Fibroblast of lung (primary cell): ENCODE results near the gene APH1A. TPM values are rescaled to one million over a fixed set of nuclear protein-coding genes. Genes with fewer than 3 reads are reported as not detected.
A peak's percentile ranks its signal among the peaks of the same experiment; 100 is the strongest.

Source experiments
- DNase-seq, 2 donors: peaks; one replicate each; pipeline versions ENCODE4 v3.0.0 to v3.0.0-alpha.2; 2010; ENCODE audit warnings: low read depth in 2 of 2
- H2AFZ ChIP-seq: 2 replicates; pipeline ENCODE4 v1.5.1; 2012; ENCODE audit warnings: low read length, control low read depth, inconsistent platforms
- H3K27ac ChIP-seq: 2 replicates; pipeline ENCODE4 v1.5.1; 2011; ENCODE audit warnings: low read length, control low read depth; ENCODE audit not compliant: insufficient read depth
- H3K27me3 ChIP-seq: 2 replicates; pipeline ENCODE4 v1.5.1; 2011; ENCODE audit warnings: mild to moderate bottlenecking, low read length; ENCODE audit not compliant: control insufficient read depth, insufficient read depth
- H3K36me3 ChIP-seq: 2 replicates; pipeline ENCODE4 v1.5.1; 2011; ENCODE audit warnings: low read length; ENCODE audit not compliant: control insufficient read depth, insufficient read depth
- H3K4me1 ChIP-seq: 2 replicates; pipeline ENCODE4 v1.5.1; 2011; ENCODE audit warnings: low read length; ENCODE audit not compliant: control insufficient read depth, insufficient read depth; ENCODE audit errors: extremely low read depth
- H3K4me2 ChIP-seq: 2 replicates; pipeline ENCODE4 v1.5.1; 2011; ENCODE audit warnings: low read length, control low read depth; ENCODE audit not compliant: insufficient read depth; ENCODE audit errors: extremely low read depth
- H3K4me3 ChIP-seq, 4 experiments: fragments of 200-600 bp in 1 of 4; sonication (generic) in 1 of 4; replicated peaks in 1 of 4; 2 replicates each; pipeline ENCODE4 v1.5.1; 2011 to 2016; ENCODE audit warnings: low read length in 4 of 4, low read depth in 3 of 4, mild to moderate bottlenecking in 3 of 4, control low read depth in 2 of 4, inconsistent platforms in 1 of 4, mixed read lengths in 1 of 4; ENCODE audit not compliant: insufficient read depth in 1 of 4; ENCODE audit errors: control extremely low read depth in 1 of 4
- H3K79me2 ChIP-seq: 2 replicates; pipeline ENCODE4 v1.5.1; 2012; ENCODE audit warnings: mild to moderate bottlenecking, low read length, inconsistent platforms; ENCODE audit not compliant: control insufficient read depth, insufficient read depth
- H3K9ac ChIP-seq: 2 replicates; pipeline ENCODE4 v1.5.1; 2011; ENCODE audit warnings: mild to moderate bottlenecking, low read length, control low read depth; ENCODE audit not compliant: insufficient read depth
- H3K9me3 ChIP-seq: 2 replicates; pipeline ENCODE4 v1.5.1; 2012; ENCODE audit warnings: low read depth, low read length; ENCODE audit not compliant: control insufficient read depth, insufficient read depth
- H4K20me1 ChIP-seq: 2 replicates; pipeline ENCODE4 v1.5.1; 2011; ENCODE audit warnings: low read length; ENCODE audit not compliant: control insufficient read depth, insufficient read depth; ENCODE audit errors: extremely low read depth
- CTCF ChIP-seq, 2 donors: IDR thresholded peaks in 1 of 2; conservative IDR thresholded peaks in 1 of 2; 1 replicate in 1 of 2; 2 replicates in 1 of 2; pipeline ENCODE4 v1.5.1; 2011 to 2012; ENCODE audit warnings: low read length in 2 of 2, control low read depth in 1 of 2, inconsistent platforms in 1 of 2, low read depth in 1 of 2, mild to moderate bottlenecking in 1 of 2
- EZH2 ChIP-seq: IDR thresholded peaks from 2 replicates; pipeline ENCODE4 v1.5.1; 2012; ENCODE audit warnings: low read length, control low read depth, mild to moderate bottlenecking; ENCODE audit errors: missing control alignments
- polyA plus RNA-seq, 2 donors: library from polyadenylated mRNA; depleted of rRNA in 1 of 2; stranded (reverse) in 1 of 2; unstranded in 1 of 2; fragments of >200 nt; gene quantifications; 2 replicates each; pipeline ENCODE4 v1.2.1, GENCODE V29; 2011 to 2012; ENCODE audit warnings: missing spikeins in 1 of 2
- total RNA-seq: library from RNA; depleted of rRNA; stranded (reverse); fragments of >200 nt; gene quantifications from 2 replicates; pipeline ENCODE4 v1.2.1, GENCODE V29; 2014

The APH1A gene
- total and polyA plus RNA-seq, 2 donors (not counting 1 experiment from before 2014, with no cell fraction given) = 81.4 to 125 TPM

- TF ChIP-seq CTCF (conservative IDR thresholded peaks at IDR 0.05 in 1 of 2, IDR thresholded peaks at IDR 0.05 in 1 of 2; ENCODE audit: low read depth in 1 of 2, low read length in 2 of 2) = no peak
- TF ChIP-seq EZH2 = no peak
- Histone ChIP-seq H3K36me3 (no peaks in the 10 kb centered on the region), H3K9ac (no peak overlapping the region), H3K9me3 (no peaks in the 10 kb centered on the region), H3K4me1 (peaks cover 9% of the 10 kb centered on the region), H4K20me1 (no peaks in the 10 kb centered on the region), H3K27ac (no peak overlapping the region), H3K4me3 (peak overlapping the region in 1 of 4 experiments; percentile 2), H3K27me3 (peaks cover 22% of the 10 kb centered on the region), H3K4me2 (peak overlapping the region; percentile 77), H2AFZ (peak overlapping the region; percentile 44), H3K79me2 (no peaks in the 10 kb centered on the region)
- no peak for DNase-seq
These were observed 12.6 kb downstream of the APH1A start for GRCh38 chr1:150256198-150256553.

GRCh38 chr1:150249936-150250335 lies 18.9 kb downstream of the APH1A start:
- no peaks in the 10 kb centered on the region for H3K36me3 ChIP-seq
- no peak for TF ChIP-seq CTCF (conservative IDR thresholded peaks at IDR 0.05 in 1 of 2, IDR thresholded peaks at IDR 0.05 in 1 of 2; ENCODE audit: low read depth in 1 of 2, low read length in 2 of 2)
- TF ChIP-seq EZH2 = no peak
- H3K27me3 ChIP-seq = no peaks in the 10 kb centered on the region
- no peaks in the 10 kb centered on the region for H4K20me1 ChIP-seq
- no peak overlapping the region for H3K4me2 ChIP-seq
- no peaks in the 10 kb centered on the region for H3K79me2 ChIP-seq
- H3K9me3 ChIP-seq = no peaks in the 10 kb centered on the region
- H2AFZ ChIP-seq = no peak overlapping the region
- no peak overlapping the region for H3K27ac ChIP-seq
- DNase-seq = no peak
- H3K9ac ChIP-seq = no peak overlapping the region
- H3K4me1 ChIP-seq = no peaks in the 10 kb centered on the region
- H3K4me3 ChIP-seq = no peak overlapping the region

- TF ChIP-seq CTCF (conservative IDR thresholded peaks at IDR 0.05 in 1 of 2, IDR thresholded peaks at IDR 0.05 in 1 of 2; ENCODE audit: low read depth in 1 of 2, low read length in 2 of 2) = no peak
- no peak overlapping the region for H3K4me3 ChIP-seq
- H3K27ac ChIP-seq = no peak overlapping the region
- DNase-seq = no peak
- H3K36me3 ChIP-seq = no peaks in the 10 kb centered on the region
- H3K79me2 ChIP-seq = no peaks in the 10 kb centered on the region
- H3K9ac ChIP-seq = no peak overlapping the region
- H3K9me3 ChIP-seq = no peaks in the 10 kb centered on the region
- no peaks in the 10 kb centered on the region for H3K4me1 ChIP-seq
- H2AFZ ChIP-seq = no peak overlapping the region
- H3K27me3 ChIP-seq = no peaks in the 10 kb centered on the region
- no peaks in the 10 kb centered on the region for H4K20me1 ChIP-seq
- no peak overlapping the region for H3K4me2 ChIP-seq
These were observed 25.8 kb downstream of the APH1A start for GRCh38 chr1:150243003-150243402.
